Stimulated activated effector memory CD8-positive, alpha-beta T cell treated with anti-CD3 and anti-CD28 coated beads, Interleukin-12 subunit alpha, Interleukin-12 subunit beta, amount 100 ng/mL, for 72 hours (primary cell): ENCODE results near the gene HHIP.

Experiments
- ATAC-seq: fragments of 150-1000 bp; cut with Tn5 transposase; 2 replicates; pipeline ENCODE4 v1.10.0; 2021
- DNase-seq, 2 donors: peaks; one replicate each; pipeline ENCODE4 v3.0.0; 2021 to 2022; ENCODE audit warnings: low spot score in 2 of 2
- H3K27ac Mint-ChIP-seq: one replicate; pipeline ENCODE4 v1.8.0; 2022; ENCODE audit warnings: mild to moderate bottlenecking, mixed read lengths
- H3K36me3 Mint-ChIP-seq: one replicate; pipeline ENCODE4 v1.8.0; 2022; ENCODE audit warnings: mild to moderate bottlenecking, mixed read lengths
- H3K4me1 Mint-ChIP-seq: one replicate; pipeline ENCODE4 v1.8.0; 2022; ENCODE audit warnings: mixed read lengths
- H3K4me3 Mint-ChIP-seq: one replicate; pipeline ENCODE4 v1.8.0; 2022; ENCODE audit warnings: mild to moderate bottlenecking, mixed read lengths
- H3K9me3 Mint-ChIP-seq: one replicate; pipeline ENCODE4 v1.8.0; 2022; ENCODE audit warnings: mixed read lengths

HHIP gene

DNA sequence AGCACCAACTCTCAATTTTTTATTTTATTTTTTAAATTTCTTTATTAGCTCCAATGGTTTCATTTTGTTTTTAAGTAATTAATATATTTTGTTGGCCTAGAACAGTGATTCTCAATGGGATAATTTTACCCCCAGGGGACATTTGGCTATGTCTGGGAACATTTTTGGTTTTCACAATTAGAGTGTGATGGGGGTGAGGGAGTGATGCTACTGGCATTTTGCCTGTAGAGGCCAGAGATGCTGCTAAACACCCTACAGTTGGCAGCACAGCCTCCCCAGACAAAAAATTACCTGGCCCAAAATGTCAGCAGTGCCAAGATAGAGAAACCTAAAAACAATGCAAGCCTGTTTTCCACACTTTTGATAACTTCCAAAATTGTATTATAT lies 64.6 kb downstream of the HHIP start:
- no peak overlapping the region for H3K27ac Mint-ChIP-seq
- peaks cover 4% of the 10 kb centered on the region for H3K9me3 Mint-ChIP-seq
- no peaks in the 10 kb centered on the region for H3K4me1 Mint-ChIP-seq
- no peaks in the 10 kb centered on the region for H3K36me3 Mint-ChIP-seq
- DNase-seq (no peak), ATAC-seq (no peak)
- no peak overlapping the region for H3K4me3 Mint-ChIP-seq

DNA sequence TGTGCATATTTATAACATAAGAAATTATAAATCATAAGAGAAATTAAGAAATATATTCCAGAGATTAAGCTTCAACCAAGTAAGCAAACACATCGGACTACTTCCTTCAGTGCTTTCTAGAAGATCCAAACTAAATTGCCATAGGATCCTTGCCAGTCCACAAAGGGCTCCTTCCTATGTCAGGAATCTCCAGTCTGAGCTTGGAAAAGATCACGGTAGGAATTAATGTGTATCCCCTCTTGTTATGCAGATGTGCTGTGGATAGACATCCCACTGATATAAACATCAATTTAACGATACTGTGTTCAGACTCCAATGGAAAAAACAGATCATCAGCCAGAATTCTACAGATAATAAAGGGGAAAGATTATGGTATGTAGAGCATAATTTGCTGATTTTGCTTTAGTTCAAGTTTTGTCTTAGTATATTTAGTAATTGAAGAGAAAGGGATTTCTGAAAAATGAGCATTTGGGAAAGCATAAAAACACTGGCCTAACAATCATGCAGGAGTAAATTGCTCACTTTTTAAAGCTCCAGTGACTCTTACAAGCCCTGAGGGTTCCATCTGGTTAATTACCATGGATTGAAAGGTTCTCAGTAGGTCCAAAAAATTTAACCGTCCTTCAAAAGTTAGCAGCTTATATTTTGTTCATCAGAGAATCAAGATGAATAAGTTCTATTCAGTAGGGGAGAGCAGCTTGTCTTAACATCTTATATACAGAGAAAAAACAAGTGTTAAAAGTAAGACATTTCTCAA lies 65.9 kb downstream of the HHIP start:
- H3K36me3 Mint-ChIP-seq = no peaks in the 10 kb centered on the region
- peaks cover 4% of the 10 kb centered on the region for H3K9me3 Mint-ChIP-seq
- no peaks in the 10 kb centered on the region for H3K4me1 Mint-ChIP-seq
- H3K4me3 Mint-ChIP-seq = no peak overlapping the region
- no peak for DNase-seq
- no peak overlapping the region for H3K27ac Mint-ChIP-seq
- ATAC-seq = no peak

DNA sequence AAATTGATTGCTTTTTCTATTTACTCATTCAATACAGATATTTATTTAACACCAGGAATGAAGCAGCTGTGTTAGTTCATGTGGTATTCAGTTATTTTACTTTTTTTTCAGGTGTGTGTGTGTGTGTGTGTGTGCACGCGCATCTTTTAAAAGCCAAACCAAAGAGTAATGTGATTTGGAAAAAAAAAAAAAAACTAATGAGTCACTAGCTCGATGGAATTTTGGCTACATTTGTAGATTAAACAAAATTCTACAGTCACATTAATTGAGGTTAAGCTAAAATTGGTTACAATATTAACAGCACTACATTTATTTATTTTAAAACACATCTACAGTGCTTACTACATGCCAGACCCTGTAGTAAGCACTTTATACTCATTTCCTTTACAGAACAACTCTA lies 66.8 kb downstream of the HHIP start:
- Mint-ChIP-seq H3K4me1 (no peaks in the 10 kb centered on the region), H3K27ac (no peak overlapping the region), H3K36me3 (no peaks in the 10 kb centered on the region), H3K9me3 (peaks cover 6% of the 10 kb centered on the region), H3K4me3 (no peak overlapping the region)
- DNase-seq (no peak), ATAC-seq (no peak)

DNA sequence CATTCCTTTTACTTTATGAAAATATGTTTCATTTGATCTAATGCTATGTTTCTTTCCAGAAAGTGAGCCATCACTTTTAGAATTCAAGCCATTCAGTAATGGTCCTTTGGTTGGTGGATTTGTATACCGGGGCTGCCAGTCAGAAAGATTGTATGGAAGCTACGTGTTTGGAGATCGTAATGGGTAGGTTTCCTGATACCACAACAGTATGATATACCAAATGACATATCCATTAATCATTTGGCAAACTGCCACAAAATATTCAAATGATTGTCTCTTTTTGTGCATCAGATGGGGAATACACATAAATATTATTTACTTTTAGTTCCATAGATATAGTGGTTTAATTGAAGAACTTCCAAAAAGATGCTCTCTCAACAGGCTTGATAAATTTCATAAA lies 68.2 kb downstream of the HHIP start:
- Mint-ChIP-seq H3K36me3 (no peaks in the 10 kb centered on the region), H3K4me3 (no peak overlapping the region), H3K9me3 (peaks cover 8% of the 10 kb centered on the region), H3K4me1 (no peaks in the 10 kb centered on the region), H3K27ac (no peak overlapping the region)
- DNase-seq (no peak), ATAC-seq (no peak)

DNA sequence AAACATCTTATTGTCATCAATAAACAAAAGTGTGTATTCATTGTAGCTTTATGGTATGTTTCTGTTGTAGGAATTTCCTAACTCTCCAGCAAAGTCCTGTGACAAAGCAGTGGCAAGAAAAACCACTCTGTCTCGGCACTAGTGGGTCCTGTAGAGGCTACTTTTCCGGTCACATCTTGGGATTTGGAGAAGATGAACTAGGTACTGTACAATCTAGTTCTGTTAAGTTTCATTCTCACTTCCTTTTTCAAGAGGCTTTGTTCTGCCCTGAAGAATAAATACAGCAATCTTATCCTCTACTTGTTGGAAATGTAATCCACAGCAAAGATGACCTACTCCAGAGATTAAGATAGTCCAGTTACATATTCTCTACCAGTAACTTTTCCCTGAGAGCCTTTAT lies 69.3 kb downstream of the HHIP start:
- H3K9me3 Mint-ChIP-seq = peaks cover 8% of the 10 kb centered on the region
- no peak overlapping the region for H3K27ac Mint-ChIP-seq
- H3K4me1 Mint-ChIP-seq = no peaks in the 10 kb centered on the region
- ATAC-seq (no peak), DNase-seq (no peak)
- no peak overlapping the region for H3K4me3 Mint-ChIP-seq
- no peaks in the 10 kb centered on the region for H3K36me3 Mint-ChIP-seq

DNA sequence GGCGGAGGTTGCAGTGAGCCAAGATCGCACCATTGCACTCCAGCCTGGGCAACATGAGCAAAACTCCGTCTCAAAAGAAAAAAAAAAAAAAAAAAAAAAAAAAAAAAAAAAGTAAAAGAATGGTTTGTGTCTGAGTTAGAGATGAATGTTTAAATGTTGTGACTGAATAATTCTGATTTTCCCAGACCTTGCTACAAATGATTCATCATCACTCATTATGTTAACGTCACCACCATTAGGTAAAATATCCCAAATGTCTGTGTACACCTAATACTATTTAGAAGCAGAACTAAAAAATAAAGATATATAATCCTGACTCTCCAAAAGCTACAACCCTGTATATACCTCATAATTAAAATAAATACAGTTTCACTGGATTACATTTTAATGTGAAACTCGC lies 70.8 kb downstream of the HHIP start:
- ATAC-seq (no peak), DNase-seq (no peak)
- no peak overlapping the region for H3K27ac Mint-ChIP-seq
- H3K36me3 Mint-ChIP-seq = no peaks in the 10 kb centered on the region
- no peaks in the 10 kb centered on the region for H3K4me1 Mint-ChIP-seq
- H3K4me3 Mint-ChIP-seq = no peak overlapping the region
- H3K9me3 Mint-ChIP-seq = peaks cover 7% of the 10 kb centered on the region

DNA sequence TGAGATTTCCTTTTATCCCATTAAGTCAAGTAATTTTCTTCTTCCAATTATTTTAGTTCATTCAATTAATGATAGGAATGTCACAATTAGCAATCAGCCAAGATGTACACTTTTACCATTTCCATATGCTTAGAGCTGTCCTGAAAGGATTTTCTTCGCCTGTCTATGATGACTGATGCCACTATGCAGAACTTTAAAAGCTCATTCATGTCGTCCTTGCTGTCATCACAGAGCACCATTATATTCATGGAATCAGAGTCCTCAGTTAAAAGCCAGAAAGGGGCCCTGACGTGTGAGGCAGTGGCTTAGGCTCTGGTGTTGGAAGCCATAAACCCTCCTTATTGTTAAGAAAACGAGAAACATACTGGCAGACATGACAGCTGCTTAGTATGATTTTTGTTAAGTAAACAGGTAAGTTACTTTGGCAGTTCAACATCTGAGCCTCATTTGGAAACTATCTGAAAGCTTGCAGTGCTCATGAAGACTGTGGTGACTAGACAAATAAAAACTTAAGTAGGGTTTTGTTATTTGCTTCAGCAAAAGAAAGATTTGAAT lies 73.1 kb downstream of the HHIP start:
- no peak overlapping the region for H3K27ac Mint-ChIP-seq
- ATAC-seq = no peak
- no peaks in the 10 kb centered on the region for H3K36me3 Mint-ChIP-seq
- no peak for DNase-seq
- no peaks in the 10 kb centered on the region for H3K4me1 Mint-ChIP-seq
- H3K9me3 Mint-ChIP-seq = peaks cover 6% of the 10 kb centered on the region
- no peak overlapping the region for H3K4me3 Mint-ChIP-seq

DNA sequence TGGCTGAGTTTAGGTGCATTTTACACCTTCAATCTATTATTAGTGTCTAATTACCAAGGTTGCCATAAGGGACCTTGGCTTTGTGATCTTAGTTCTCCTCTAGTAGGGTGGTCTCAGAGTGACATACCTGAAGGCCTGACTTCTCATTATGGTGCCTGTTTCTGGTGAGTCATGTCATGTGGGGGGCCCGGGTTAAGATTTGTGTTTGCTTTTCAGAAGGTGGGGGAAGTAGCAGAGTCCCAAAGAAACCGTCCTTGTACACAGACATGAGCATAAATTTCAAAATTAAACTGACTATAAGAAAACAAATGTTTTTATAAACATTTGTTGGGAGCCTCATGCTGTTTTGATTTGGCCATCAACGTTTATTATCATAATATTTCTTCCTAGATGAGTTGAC lies 74.5 kb downstream of the HHIP start:
- ATAC-seq = no peak
- H3K36me3 Mint-ChIP-seq = no peaks in the 10 kb centered on the region
- DNase-seq = no peak
- peaks cover 4% of the 10 kb centered on the region for H3K9me3 Mint-ChIP-seq
- H3K4me1 Mint-ChIP-seq = no peaks in the 10 kb centered on the region
- no peak overlapping the region for H3K4me3 Mint-ChIP-seq
- no peak overlapping the region for H3K27ac Mint-ChIP-seq

DNA sequence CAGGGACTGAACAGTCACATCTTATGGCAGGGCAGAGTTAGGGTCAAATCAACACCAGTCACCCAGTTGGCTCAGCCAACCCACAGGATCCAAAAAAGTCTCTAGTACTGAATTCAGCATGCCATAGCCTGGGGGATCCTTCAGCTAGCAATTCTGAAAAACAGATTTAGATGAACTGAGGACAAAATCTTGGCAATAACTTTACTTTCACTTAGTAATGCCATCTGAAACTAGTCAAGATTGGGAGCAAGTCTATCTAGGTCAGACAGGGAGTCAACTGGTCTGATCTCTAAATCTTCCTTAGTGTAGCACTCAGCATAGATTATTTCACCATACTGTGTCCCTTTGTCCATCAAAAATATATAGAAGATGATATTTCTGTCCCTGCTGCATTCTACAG lies 76.0 kb downstream of the HHIP start:
- Mint-ChIP-seq H3K4me3 (no peak overlapping the region), H3K9me3 (peaks cover 4% of the 10 kb centered on the region), H3K27ac (no peak overlapping the region), H3K4me1 (no peaks in the 10 kb centered on the region), H3K36me3 (no peaks in the 10 kb centered on the region)
- DNase-seq (no peak), ATAC-seq (no peak)

DNA sequence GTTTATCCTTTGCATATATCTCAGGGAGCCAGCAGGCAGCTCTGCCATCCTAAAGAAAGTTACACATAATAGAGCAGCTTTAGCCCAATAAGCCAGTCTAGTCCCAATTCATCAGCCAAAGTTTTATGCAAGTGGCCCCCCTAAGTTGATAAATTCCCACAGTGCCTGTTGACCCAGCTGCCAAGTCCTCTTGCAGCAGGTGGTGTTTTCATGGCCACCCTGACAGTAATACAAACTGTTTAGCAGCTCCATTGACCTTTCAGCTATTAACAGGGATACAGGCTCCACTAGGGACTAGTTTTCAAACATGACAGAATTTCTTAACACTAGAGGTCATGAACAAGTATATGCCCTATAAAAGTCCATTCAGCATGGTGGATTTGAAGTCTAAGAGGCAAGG lies 77.5 kb downstream of the HHIP start:
- Mint-ChIP-seq H3K27ac (no peak overlapping the region), H3K36me3 (no peaks in the 10 kb centered on the region), H3K9me3 (no peaks in the 10 kb centered on the region), H3K4me1 (no peaks in the 10 kb centered on the region), H3K4me3 (no peak overlapping the region)
- DNase-seq (no peak), ATAC-seq (no peak)

DNA sequence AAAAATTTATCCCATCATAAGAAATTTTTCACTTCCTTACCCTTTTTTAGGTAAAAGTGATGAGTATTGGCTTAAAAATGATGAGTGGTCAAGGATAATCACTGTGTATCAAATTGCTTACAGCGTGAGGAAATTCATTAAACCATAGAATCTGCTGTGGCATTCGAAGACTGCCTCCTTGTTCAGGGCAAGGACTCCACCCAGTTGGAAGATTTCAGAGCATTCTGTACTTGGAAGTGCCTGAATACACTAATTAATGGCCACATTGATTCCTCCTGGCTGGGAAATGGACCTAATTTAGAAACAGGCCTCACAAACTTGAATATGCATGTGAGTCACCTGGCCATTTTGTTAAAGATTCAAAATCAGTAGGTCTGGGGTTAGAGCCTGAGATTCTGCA lies 83.2 kb downstream of the HHIP start:
- Mint-ChIP-seq H3K9me3 (no peaks in the 10 kb centered on the region), H3K4me1 (no peaks in the 10 kb centered on the region), H3K4me3 (no peak overlapping the region), H3K36me3 (no peaks in the 10 kb centered on the region), H3K27ac (no peak overlapping the region)
- ATAC-seq = no peak
- no peak for DNase-seq

DNA sequence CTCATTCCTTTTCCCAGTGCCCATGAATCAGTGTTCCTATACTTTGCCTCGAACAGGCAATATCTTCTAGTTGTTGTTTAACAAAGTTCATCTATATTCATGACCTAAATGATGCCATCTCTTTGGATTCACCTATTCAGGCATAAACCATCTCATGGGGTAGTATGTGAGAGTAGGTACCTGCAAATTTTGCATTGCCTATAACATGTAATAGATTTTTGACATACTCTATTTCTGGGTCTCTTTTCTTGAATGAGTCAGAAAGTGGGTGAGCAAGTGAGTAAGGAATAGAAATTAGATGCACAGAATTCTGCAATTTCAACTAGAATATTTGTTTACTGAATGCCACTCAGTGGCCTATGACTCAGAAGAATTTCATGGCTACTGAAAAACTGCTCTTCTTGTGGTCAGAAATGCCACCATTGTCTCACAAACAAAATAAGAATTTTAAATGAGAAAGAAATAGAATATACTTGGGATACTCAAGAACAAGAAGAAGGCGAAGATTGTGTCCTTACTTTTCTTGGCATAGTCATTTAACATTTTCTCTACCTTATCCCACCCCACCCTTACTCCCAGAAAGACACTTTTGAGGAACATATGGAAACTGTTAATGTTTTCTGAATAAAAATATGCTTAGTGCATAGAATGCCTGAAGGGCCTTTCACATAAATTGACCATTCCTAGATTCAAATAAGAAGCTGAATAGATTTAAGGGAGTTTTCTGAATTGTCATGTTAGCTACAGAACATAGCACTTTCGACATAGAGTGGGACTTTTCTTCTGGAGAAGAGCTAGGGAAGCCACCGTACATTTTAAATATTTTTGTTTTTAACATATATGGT lies 86.8 kb downstream of the HHIP start:
- DNase-seq = no peak
- Mint-ChIP-seq H3K4me1 (no peaks in the 10 kb centered on the region), H3K9me3 (no peaks in the 10 kb centered on the region), H3K27ac (no peak overlapping the region), H3K36me3 (no peaks in the 10 kb centered on the region), H3K4me3 (no peak overlapping the region)
- ATAC-seq = no peak

DNA sequence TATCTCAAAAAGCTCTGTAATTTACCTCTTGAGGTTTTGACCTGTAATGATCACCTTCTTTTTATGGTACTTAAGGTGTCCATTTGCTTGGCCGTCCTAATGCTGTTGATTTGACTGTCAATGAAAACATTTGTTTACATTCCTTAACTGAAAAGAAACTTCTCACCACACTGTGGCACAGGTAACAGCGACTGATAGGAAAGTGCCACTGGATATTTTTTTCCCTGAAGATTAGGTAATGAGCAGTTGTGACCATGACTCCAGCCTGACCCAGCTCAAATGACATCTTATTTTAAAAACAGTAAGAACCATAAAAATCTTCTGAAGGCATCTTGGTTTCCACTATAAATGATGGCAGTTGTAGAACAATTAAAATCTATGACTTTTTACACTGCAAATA lies 87.6 kb downstream of the HHIP start:
- H3K4me3 Mint-ChIP-seq = no peak overlapping the region
- H3K36me3 Mint-ChIP-seq = no peaks in the 10 kb centered on the region
- H3K9me3 Mint-ChIP-seq = no peaks in the 10 kb centered on the region
- H3K27ac Mint-ChIP-seq = no peak overlapping the region
- no peaks in the 10 kb centered on the region for H3K4me1 Mint-ChIP-seq
- no peak for DNase-seq
- no peak for ATAC-seq

DNA sequence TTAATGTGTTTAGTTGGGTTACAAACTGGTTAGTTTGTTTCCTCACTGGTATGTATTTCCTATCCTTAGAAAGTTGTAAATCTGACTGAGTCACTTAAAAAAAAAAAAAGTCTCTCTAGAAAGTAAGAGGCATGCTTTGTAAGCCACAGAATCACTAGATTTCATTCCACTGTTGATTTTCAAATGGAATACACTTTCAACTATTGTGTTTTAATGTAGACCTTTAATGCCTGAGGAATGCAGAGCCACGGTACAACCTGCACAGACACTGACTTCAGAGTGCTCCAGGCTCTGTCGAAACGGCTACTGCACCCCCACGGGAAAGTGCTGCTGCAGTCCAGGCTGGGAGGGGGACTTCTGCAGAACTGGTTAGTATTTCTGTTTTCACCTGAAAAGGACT lies 88.6 kb downstream of the HHIP start:
- H3K4me1 Mint-ChIP-seq = no peaks in the 10 kb centered on the region
- H3K9me3 Mint-ChIP-seq = no peaks in the 10 kb centered on the region
- no peak overlapping the region for H3K4me3 Mint-ChIP-seq
- no peak for ATAC-seq
- no peaks in the 10 kb centered on the region for H3K36me3 Mint-ChIP-seq
- H3K27ac Mint-ChIP-seq = no peak overlapping the region
- DNase-seq = no peak

DNA sequence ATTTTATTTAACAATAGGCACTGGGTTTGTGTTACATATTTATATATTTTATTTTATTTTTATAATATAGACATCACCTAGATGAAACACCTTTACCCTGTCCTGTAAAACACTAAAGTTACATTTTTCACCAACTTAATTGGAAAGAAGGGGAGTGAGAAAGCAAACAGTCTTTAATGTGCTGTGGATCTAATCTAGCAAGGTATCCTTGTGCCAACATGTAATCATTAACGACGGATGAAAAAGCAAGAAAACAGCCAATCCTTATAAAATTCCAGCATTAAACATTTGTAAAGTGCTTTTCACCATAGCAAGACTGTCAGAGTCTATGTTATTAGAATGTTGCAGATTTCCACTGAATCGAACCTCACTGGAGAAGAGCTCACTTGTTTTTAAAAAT lies 92.7 kb downstream of the HHIP start:
- H3K4me1 Mint-ChIP-seq = no peaks in the 10 kb centered on the region
- DNase-seq (no peak), ATAC-seq (no peak)
- no peaks in the 10 kb centered on the region for H3K9me3 Mint-ChIP-seq
- H3K27ac Mint-ChIP-seq = no peak overlapping the region
- H3K4me3 Mint-ChIP-seq = no peak overlapping the region
- no peaks in the 10 kb centered on the region for H3K36me3 Mint-ChIP-seq

DNA sequence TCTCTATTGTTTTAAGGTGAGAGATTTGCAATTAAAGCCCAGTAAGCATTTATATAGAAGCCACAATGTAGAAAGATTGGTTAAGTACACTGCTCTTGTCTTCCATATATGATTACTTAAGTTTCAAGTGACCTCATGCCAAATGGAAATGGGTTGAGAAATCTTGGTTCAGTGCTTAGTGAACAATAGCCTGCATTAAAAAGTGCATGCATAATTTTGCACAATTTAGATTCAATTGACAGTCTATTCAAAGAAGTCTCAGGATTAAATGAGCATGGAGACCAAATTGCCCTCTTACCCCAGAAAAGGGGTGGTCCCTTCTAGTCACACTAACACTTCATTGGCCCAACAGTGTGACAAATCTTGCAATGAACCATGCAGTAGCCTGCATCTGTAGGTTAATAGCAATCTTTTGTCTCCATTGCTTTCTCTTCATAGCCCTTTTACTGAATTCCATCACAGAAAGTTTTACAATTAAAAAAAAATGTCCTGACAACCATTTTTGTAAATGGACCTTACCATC lies 93.6 kb downstream of the HHIP start:
- H3K9me3 Mint-ChIP-seq = no peaks in the 10 kb centered on the region
- H3K36me3 Mint-ChIP-seq = no peaks in the 10 kb centered on the region
- ATAC-seq (no peak), DNase-seq (no peak)
- H3K27ac Mint-ChIP-seq = no peak overlapping the region
- H3K4me1 Mint-ChIP-seq = no peaks in the 10 kb centered on the region
- H3K4me3 Mint-ChIP-seq = no peak overlapping the region
